ENCODE data around the gene SLC6A19.

Gene SLC6A19

GRCh38 chr5:1244976-1245375 lies 43.6 kb downstream of the SLC6A19 start:
- no peak for DNase-seq (ENCODE audit: insufficient read length)
- no peak for FAIRE-seq

GRCh38 chr5:1245905-1246576 lies 44.6 kb downstream of the SLC6A19 start:
- FAIRE-seq (no peak), DNase-seq (ENCODE audit: insufficient read length) (no peak)
- TF ChIP-seq POLR2A (IDR thresholded peaks at IDR 0.05; ENCODE audit: low read depth, low read length) (no peak), TAF1 (IDR thresholded peaks at IDR 0.05; ENCODE audit: borderline replicate concordance, low read depth, low read length) (no peak), POLR2AphosphoS5 (IDR thresholded peaks at IDR 0.05; ENCODE audit: low read depth, low read length) (no peak)

More at GRCh38 chr5:1244976-1245375, 43.6 kb downstream of the SLC6A19 start:
- TF ChIP-seq TAF1 (IDR thresholded peaks at IDR 0.05; ENCODE audit: borderline replicate concordance, low read depth, low read length) (no peak), POLR2AphosphoS5 (IDR thresholded peaks at IDR 0.05; ENCODE audit: low read depth, low read length) (no peak), POLR2A (IDR thresholded peaks at IDR 0.05; ENCODE audit: low read depth, low read length) (no peak)

GRCh38 chr5:1246711-1247431 lies 45.5 kb downstream of the SLC6A19 start:
- DNase-seq (ENCODE audit: insufficient read length) (no peak), FAIRE-seq (no peak)
- no peak for TF ChIP-seq POLR2A (IDR thresholded peaks at IDR 0.05; ENCODE audit: low read depth, low read length)
- no peak for TF ChIP-seq POLR2AphosphoS5 (IDR thresholded peaks at IDR 0.05; ENCODE audit: low read depth, low read length)
- no peak for TF ChIP-seq TAF1 (IDR thresholded peaks at IDR 0.05; ENCODE audit: borderline replicate concordance, low read depth, low read length)

- TF ChIP-seq POLR2AphosphoS5 (IDR thresholded peaks at IDR 0.05; ENCODE audit: low read depth, low read length), result no peak
- TF ChIP-seq POLR2A (IDR thresholded peaks at IDR 0.05; ENCODE audit: low read depth, low read length), result no peak
- no peak for TF ChIP-seq TAF1 (IDR thresholded peaks at IDR 0.05; ENCODE audit: borderline replicate concordance, low read depth, low read length)
- FAIRE-seq (no peak), DNase-seq (ENCODE audit: insufficient read length) (no peak)
Observed at GRCh38 chr5:1247811-1248210, 46.4 kb downstream of the SLC6A19 start.

GRCh38 chr5:1249366-1250280 lies 48.2 kb downstream of the SLC6A19 start:
- TF ChIP-seq POLR2AphosphoS5 (IDR thresholded peaks at IDR 0.05; ENCODE audit: low read depth, low read length), result no peak
- no peak for TF ChIP-seq TAF1 (IDR thresholded peaks at IDR 0.05; ENCODE audit: borderline replicate concordance, low read depth, low read length)
- no peak for TF ChIP-seq POLR2A (IDR thresholded peaks at IDR 0.05; ENCODE audit: low read depth, low read length)
- FAIRE-seq (no peak), DNase-seq (ENCODE audit: insufficient read length) (no peak)

GRCh38 chr5:1251678-1252580 lies 50.5 kb downstream of the SLC6A19 start:
- TF ChIP-seq POLR2A (IDR thresholded peaks at IDR 0.05; ENCODE audit: low read depth, low read length), result no peak
- no peak for TF ChIP-seq TAF1 (IDR thresholded peaks at IDR 0.05; ENCODE audit: borderline replicate concordance, low read depth, low read length)
- TF ChIP-seq POLR2AphosphoS5 (IDR thresholded peaks at IDR 0.05; ENCODE audit: low read depth, low read length), result no peak
- FAIRE-seq (no peak), DNase-seq (ENCODE audit: insufficient read length) (no peak)

- DNase-seq (ENCODE audit: insufficient read length) (no peak), FAIRE-seq (no peak)
- TF ChIP-seq TAF1 (IDR thresholded peaks at IDR 0.05; ENCODE audit: borderline replicate concordance, low read depth, low read length) (no peak), POLR2A (IDR thresholded peaks at IDR 0.05; ENCODE audit: low read depth, low read length) (no peak), POLR2AphosphoS5 (IDR thresholded peaks at IDR 0.05; ENCODE audit: low read depth, low read length) (no peak)
Observed at GRCh38 chr5:1252681-1253080, 51.3 kb downstream of the SLC6A19 start.

- DNase-seq (ENCODE audit: insufficient read length) (no peak), FAIRE-seq (no peak)
- TF ChIP-seq POLR2A (IDR thresholded peaks at IDR 0.05; ENCODE audit: low read depth, low read length), result no peak
- no peak for TF ChIP-seq TAF1 (IDR thresholded peaks at IDR 0.05; ENCODE audit: borderline replicate concordance, low read depth, low read length)
- no peak for TF ChIP-seq POLR2AphosphoS5 (IDR thresholded peaks at IDR 0.05; ENCODE audit: low read depth, low read length)
Observed at GRCh38 chr5:1253456-1254105, 52.2 kb downstream of the SLC6A19 start.

- TF ChIP-seq POLR2AphosphoS5 (IDR thresholded peaks at IDR 0.05; ENCODE audit: low read depth, low read length), result no peak
- TF ChIP-seq POLR2A (IDR thresholded peaks at IDR 0.05; ENCODE audit: low read depth, low read length), result no peak
- no peak for TF ChIP-seq TAF1 (IDR thresholded peaks at IDR 0.05; ENCODE audit: borderline replicate concordance, low read depth, low read length)
- no peak for DNase-seq (ENCODE audit: insufficient read length)
- no peak for FAIRE-seq
Observed at GRCh38 chr5:1254196-1254595, 52.8 kb downstream of the SLC6A19 start.

- DNase-seq (ENCODE audit: insufficient read length) (no peak), FAIRE-seq (no peak)
- no peak for TF ChIP-seq POLR2A (IDR thresholded peaks at IDR 0.05; ENCODE audit: low read depth, low read length)
- TF ChIP-seq TAF1 (IDR thresholded peaks at IDR 0.05; ENCODE audit: borderline replicate concordance, low read depth, low read length), result no peak
- no peak for TF ChIP-seq POLR2AphosphoS5 (IDR thresholded peaks at IDR 0.05; ENCODE audit: low read depth, low read length)
Observed at GRCh38 chr5:1255081-1255561, 53.7 kb downstream of the SLC6A19 start.

All from GM12892 (cell line).